Tibial nerve (tissue), 4 donors: ENCODE measurements around the gene SMARCC1. TPM values are rescaled to one million over a fixed set of nuclear protein-coding genes. Genes with fewer than 3 reads are reported as not detected.

Experiments used
- DNase-seq, 2 donors: peaks; one replicate each; pipeline ENCODE4 v3.0.0-alpha.2; 2019; ENCODE audit warnings: low spot score in 2 of 2
- H3K27ac ChIP-seq, 4 donors: fragments of 200-600 bp; sonication (generic) in 3 of 4; one replicate each; pipeline ENCODE4 v1.5.1; 2017 to 2019; ENCODE audit warnings: mild to moderate bottlenecking in 1 of 4
- H3K27me3 ChIP-seq, 2 donors: fragments of 200-600 bp; sonication (generic) in 1 of 2; one replicate each; pipeline versions ENCODE4 v1.5.1 to v1.6.0; 2017 to 2019
- H3K36me3 ChIP-seq, 3 donors: fragments of 200-600 bp; sonication (generic); one replicate each; pipeline ENCODE4 v1.5.1; 2018 to 2019
- H3K4me1 ChIP-seq, 4 donors: fragments of 200-600 bp; sonication (generic) in 3 of 4; one replicate each; pipeline ENCODE4 v1.5.1; 2017 to 2019
- H3K4me3 ChIP-seq, 4 donors: fragments of 200-600 bp; sonication (generic) in 3 of 4; one replicate each; pipeline ENCODE4 v1.5.1; 2017 to 2019; ENCODE audit warnings: mild to moderate bottlenecking in 1 of 4, moderate library complexity in 1 of 4
- H3K9me3 ChIP-seq, 4 donors: fragments of 200-600 bp; sonication (generic) in 3 of 4; one replicate each; pipeline ENCODE4 v1.5.1; 2017 to 2019
- EP300 ChIP-seq, 2 donors: sonication (generic); formaldehyde crosslinking; IDR thresholded peaks; one replicate each; pipeline ENCODE4 v1.6.1; 2017; ENCODE audit warnings: antibody characterized with exemption in 2 of 2, mild to moderate bottlenecking in 1 of 2
- POLR2A ChIP-seq, 2 donors: fragments of 450-650 bp; IDR thresholded peaks; one replicate each; pipeline ENCODE4 v1.6.1; 2017; ENCODE audit warnings: antibody characterized with exemption in 2 of 2, mild to moderate bottlenecking in 2 of 2, moderate library complexity in 2 of 2
- WGBS, 2 donors: methylation state at CpG; one replicate each; pipeline ENCODE4 v1.1.5; 2018; 5-methylcytosine and 5-hydroxymethylcytosine counted together
- total RNA-seq, 4 donors: library from RNA; depleted of rRNA; stranded (reverse); fragments of >200 nt; gene quantifications; one replicate each; pipeline ENCODE4 v1.1.0, GENCODE V29; 2016
- TF ChIP-seq, protein P1 (sequence below), 5 experiments: fragments of 200-600 bp in 3 of 5; fragments of 450-650 bp in 2 of 5; sonication (generic) in 3 of 5; IDR thresholded peaks; one replicate each; pipeline ENCODE4 v1.5.1; 2016 to 2019; ENCODE audit warnings: antibody characterized with exemption in 5 of 5, mild to moderate bottlenecking in 3 of 5, moderate library complexity in 2 of 5

The SMARCC1 gene
- total RNA-seq, 4 donors from 2014 or later: 27.8 to 37.4 (median 36.1) TPM

DNA sequence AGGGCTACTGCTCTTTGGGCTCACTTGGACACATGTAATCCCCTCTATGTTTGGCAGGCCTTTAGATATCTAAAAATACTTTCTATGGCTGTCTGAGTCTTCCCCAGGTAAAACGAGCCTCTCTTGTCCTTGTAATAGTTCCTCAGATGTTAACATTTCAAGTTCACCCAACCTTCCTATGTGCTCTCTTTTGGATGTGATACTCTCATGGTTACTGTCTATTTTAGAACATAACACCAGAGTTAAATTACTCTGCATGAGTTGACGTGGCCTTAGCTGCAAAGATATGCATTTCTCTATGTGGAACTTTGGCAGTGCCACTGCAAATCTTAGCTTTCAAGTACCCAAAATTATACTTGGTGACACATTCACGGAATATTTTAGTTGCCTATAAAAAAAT lies 171.1 kb downstream of the SMARCC1 start:
- peaks cover 0 to 10% (median 0%) of the 10 kb centered on the region in 4 donors for H3K4me1 ChIP-seq
- H3K27ac ChIP-seq: no peak overlapping the region
- peaks cover 0 to 67% (median 14%) of the 10 kb centered on the region in 3 donors for H3K36me3 ChIP-seq
- 91 to 92% methylated on average over 3 of the region's 3 CpGs for WGBS, 2 donors
- no peak for TF ChIP-seq POLR2A (IDR thresholded peaks at IDR 0.05)
- TF ChIP-seq EP300 (IDR thresholded peaks at IDR 0.05): no peak
- TF ChIP-seq, protein P1, sequence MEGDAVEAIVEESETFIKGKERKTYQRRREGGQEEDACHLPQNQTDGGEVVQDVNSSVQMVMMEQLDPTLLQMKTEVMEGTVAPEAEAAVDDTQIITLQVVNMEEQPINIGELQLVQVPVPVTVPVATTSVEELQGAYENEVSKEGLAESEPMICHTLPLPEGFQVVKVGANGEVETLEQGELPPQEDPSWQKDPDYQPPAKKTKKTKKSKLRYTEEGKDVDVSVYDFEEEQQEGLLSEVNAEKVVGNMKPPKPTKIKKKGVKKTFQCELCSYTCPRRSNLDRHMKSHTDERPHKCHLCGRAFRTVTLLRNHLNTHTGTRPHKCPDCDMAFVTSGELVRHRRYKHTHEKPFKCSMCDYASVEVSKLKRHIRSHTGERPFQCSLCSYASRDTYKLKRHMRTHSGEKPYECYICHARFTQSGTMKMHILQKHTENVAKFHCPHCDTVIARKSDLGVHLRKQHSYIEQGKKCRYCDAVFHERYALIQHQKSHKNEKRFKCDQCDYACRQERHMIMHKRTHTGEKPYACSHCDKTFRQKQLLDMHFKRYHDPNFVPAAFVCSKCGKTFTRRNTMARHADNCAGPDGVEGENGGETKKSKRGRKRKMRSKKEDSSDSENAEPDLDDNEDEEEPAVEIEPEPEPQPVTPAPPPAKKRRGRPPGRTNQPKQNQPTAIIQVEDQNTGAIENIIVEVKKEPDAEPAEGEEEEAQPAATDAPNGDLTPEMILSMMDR (IDR thresholded peaks at IDR 0.05): no peak
- no peaks in the 10 kb centered on the region for H3K9me3 ChIP-seq
- no peak overlapping the region for H3K4me3 ChIP-seq
- DNase-seq: no peak
- H3K27me3 ChIP-seq: no peaks in the 10 kb centered on the region

DNA sequence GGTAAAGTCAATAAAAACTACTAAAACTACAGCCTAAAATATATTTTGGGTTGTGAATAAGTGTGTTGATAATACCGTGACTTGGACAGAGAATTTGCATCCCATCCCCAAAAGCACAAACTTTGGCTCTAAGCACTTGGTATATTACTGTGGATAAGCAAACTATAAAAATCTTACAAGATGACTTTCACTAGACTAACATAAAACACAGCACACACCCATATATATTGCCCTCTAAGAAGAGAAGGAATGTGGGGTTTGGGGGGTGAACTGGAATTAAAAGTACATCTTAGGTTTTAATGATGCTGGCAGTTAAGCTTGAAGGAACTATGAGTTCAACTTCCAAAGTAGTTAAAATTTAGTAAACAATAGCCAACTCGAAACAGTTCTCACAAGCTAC lies 174.4 kb downstream of the SMARCC1 start:
- whole genome bisulfite sequencing, 2 donors: 80 to 83% methylated on average over 2 of the region's 2 CpGs
- Histone ChIP-seq H3K27me3 (no peaks in the 10 kb centered on the region), H3K9me3 (no peaks in the 10 kb centered on the region), H3K4me3 (no peak overlapping the region), H3K4me1 (peaks cover 0 to 8% (median 0%) of the 10 kb centered on the region in 4 donors), H3K27ac (no peak overlapping the region), H3K36me3 (peaks cover 0 to 74% (median 14%) of the 10 kb centered on the region in 3 donors)
- no peak for DNase-seq
- TF ChIP-seq, protein P1 (IDR thresholded peaks at IDR 0.05): no peak
- TF ChIP-seq EP300 (IDR thresholded peaks at IDR 0.05) (no peak), POLR2A (IDR thresholded peaks at IDR 0.05) (no peak)

DNA sequence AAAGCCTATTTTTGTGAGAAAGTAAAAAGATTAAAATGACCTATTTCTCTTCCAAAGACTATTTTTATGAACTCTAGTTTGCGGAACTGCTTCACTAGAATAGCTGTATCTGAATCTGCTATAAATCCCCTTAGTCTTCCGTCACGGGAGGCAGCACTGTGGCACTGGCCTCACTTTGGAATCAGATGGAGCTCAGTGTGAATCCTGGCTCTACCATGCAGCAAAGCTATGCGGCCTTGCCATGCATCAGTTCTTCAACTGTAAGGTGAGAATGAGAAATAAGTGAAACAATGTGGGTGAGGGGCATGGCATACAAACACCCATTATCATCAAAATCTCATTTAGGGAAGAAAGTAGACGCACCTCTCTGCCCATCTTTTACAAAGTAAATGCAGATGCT lies 175.5 kb downstream of the SMARCC1 start:
- TF ChIP-seq, protein P1 (IDR thresholded peaks at IDR 0.05): no peak
- no peak for TF ChIP-seq POLR2A (IDR thresholded peaks at IDR 0.05)
- Histone ChIP-seq H3K9me3 (no peaks in the 10 kb centered on the region), H3K27ac (no peak overlapping the region), H3K36me3 (peaks cover 0 to 72% (median 14%) of the 10 kb centered on the region in 3 donors), H3K4me1 (no peaks in the 10 kb centered on the region), H3K27me3 (no peaks in the 10 kb centered on the region), H3K4me3 (no peak overlapping the region)
- no peak for DNase-seq
- 93% methylated on average over 5 of the region's 5 CpGs for WGBS, 2 donors

DNA sequence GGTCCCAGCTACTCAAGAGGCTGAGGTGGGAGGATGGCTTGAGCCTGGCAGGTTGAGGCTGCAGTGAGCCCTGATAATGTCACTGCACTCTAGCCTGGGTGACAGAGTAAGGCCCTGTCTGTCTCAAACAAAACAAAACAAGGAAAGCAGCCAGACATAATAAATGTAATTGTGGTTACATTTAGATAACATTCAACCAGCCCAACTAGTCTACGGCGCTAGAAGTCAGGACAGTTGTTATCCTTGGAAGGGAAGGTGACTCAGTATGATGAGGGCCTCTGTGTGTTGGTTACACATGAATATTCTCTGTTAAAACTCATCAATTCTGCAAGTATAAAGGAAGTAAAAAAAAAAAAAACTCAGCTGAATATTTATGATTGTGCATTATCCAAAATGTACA lies 176.0 kb downstream of the SMARCC1 start:
- Histone ChIP-seq H3K27ac (no peak overlapping the region), H3K9me3 (no peaks in the 10 kb centered on the region), H3K4me1 (no peaks in the 10 kb centered on the region), H3K4me3 (no peak overlapping the region), H3K36me3 (peaks cover 0 to 66% (median 14%) of the 10 kb centered on the region in 3 donors), H3K27me3 (no peaks in the 10 kb centered on the region)
- no peak for TF ChIP-seq EP300 (IDR thresholded peaks at IDR 0.05)
- no peak for TF ChIP-seq POLR2A (IDR thresholded peaks at IDR 0.05)
- TF ChIP-seq, protein P1 (IDR thresholded peaks at IDR 0.05): no peak
- DNase-seq: no peak
- WGBS, 2 donors: 39 to 55% methylated on average over 2 of the region's 2 CpGs

DNA sequence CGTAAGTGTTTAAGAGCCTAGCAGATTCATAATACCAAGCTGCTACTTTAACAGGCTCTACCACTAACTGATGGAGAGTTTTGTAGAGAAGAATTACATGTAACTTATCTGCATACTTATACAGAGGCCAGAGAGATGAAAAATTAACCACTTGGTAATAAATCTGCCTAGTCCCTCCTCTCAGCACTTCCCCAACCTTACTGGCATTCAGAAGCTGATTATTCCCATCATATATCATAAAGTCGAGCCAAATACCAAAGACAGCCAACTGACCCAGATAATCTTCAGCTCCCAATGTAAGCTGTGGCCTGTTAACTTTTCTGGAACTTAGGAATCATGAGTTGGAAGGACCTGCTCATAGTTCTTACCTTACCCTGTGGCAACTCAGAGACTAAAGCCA lies 177.5 kb downstream of the SMARCC1 start:
- Histone ChIP-seq H3K4me3 (no peak overlapping the region), H3K4me1 (no peaks in the 10 kb centered on the region), H3K27ac (no peak overlapping the region), H3K27me3 (no peaks in the 10 kb centered on the region), H3K9me3 (no peaks in the 10 kb centered on the region), H3K36me3 (peaks cover 0 to 59% (median 6%) of the 10 kb centered on the region in 3 donors)
- no peak for TF ChIP-seq EP300 (IDR thresholded peaks at IDR 0.05)
- TF ChIP-seq, protein P1 (IDR thresholded peaks at IDR 0.05): no peak
- no peak for TF ChIP-seq POLR2A (IDR thresholded peaks at IDR 0.05)
- WGBS, 2 donors: 83 to 90% methylated on average over 2 of the region's 2 CpGs
- no peak for DNase-seq
